GM23338 (cell line): Measurements from ENCODE around the gene ZNF275. TPM values are rescaled to one million over a fixed set of nuclear protein-coding genes. Genes with fewer than 3 reads are reported as not detected.

Source experiments
- ATAC-seq: fragments of 200-7000 bp; cut with Tn5 transposase; 3 replicates; pipeline ENCODE4 v1.9.1; 2020
- DNase-seq: peaks from one replicate; pipeline ENCODE4 v3.0.0-alpha.2; 2015; ENCODE audit warnings: low spot score
- H2AFZ ChIP-seq: fragments of 200-600 bp; sonication (generic); 2 replicates; pipeline ENCODE4 v1.8.0; 2016; ENCODE audit warnings: antibody characterized with exemption, mild to moderate bottlenecking, moderate library complexity
- H3F3A ChIP-seq: fragments of 200-600 bp; sonication (generic); replicated peaks from 2 replicates; pipeline ENCODE4 v1.8.0; 2017; ENCODE audit warnings: antibody characterized with exemption, mixed run types, low read depth
- H3K27ac ChIP-seq: fragments of 200-600 bp; sonication (generic); 2 replicates; pipeline ENCODE4 v1.6.1; 2016; ENCODE audit warnings: low read depth
- H3K27me3 ChIP-seq: fragments of 200-600 bp; sonication (generic); 2 replicates; pipeline ENCODE4 v1.8.0; 2016; ENCODE audit warnings: mild to moderate bottlenecking, mixed run types, moderate library complexity; ENCODE audit not compliant: insufficient read depth
- H3K36me3 ChIP-seq: fragments of 200-600 bp; sonication (generic); 2 replicates; pipeline ENCODE4 v1.8.0; 2016; ENCODE audit warnings: mild to moderate bottlenecking; ENCODE audit not compliant: insufficient read depth
- H3K4me1 ChIP-seq: fragments of 200-600 bp; sonication (generic); 2 replicates; pipeline ENCODE4 v1.8.0; 2016; ENCODE audit warnings: mild to moderate bottlenecking, moderate library complexity; ENCODE audit not compliant: insufficient read depth
- H3K4me2 ChIP-seq: fragments of 200-600 bp; sonication (generic); 2 replicates; pipeline ENCODE4 v1.7.1; 2017; ENCODE audit warnings: mixed run types
- H3K4me3 ChIP-seq: fragments of 200-600 bp; sonication (generic); 2 replicates; pipeline ENCODE4 v1.6.1; 2016; ENCODE audit warnings: mixed run types
- H3K79me2 ChIP-seq: fragments of 200-600 bp; sonication (generic); replicated peaks from 2 replicates; pipeline ENCODE4 v1.8.0; 2017; ENCODE audit warnings: mild to moderate bottlenecking; ENCODE audit not compliant: insufficient read depth
- H3K9me2 ChIP-seq: fragments of 200-600 bp; sonication (generic); 2 replicates; pipeline ENCODE4 v1.8.0; 2017; ENCODE audit not compliant: insufficient read depth
- H4K20me1 ChIP-seq: fragments of 200-600 bp; sonication (generic); replicated peaks from 2 replicates; pipeline ENCODE4 v1.8.0; 2017; ENCODE audit warnings: mild to moderate bottlenecking; ENCODE audit not compliant: insufficient read depth
- H3K27ac Mint-ChIP-seq: 2 replicates; pipeline ENCODE4 v1.8.0; 2020; ENCODE audit warnings: inconsistent platforms, mild to moderate bottlenecking, moderate library complexity, mixed read lengths
- H3K27me3 Mint-ChIP-seq: 3 replicates; pipeline ENCODE4 v1.8.0; 2022; ENCODE audit warnings: low read depth, mild to moderate bottlenecking, moderate library complexity, mixed read lengths, inconsistent platforms; ENCODE audit not compliant: insufficient read depth, poor library complexity
- H3K36me3 Mint-ChIP-seq: 3 replicates; pipeline ENCODE4 v1.8.0; 2021; ENCODE audit warnings: low read depth, mild to moderate bottlenecking, inconsistent platforms, moderate library complexity, mixed read lengths
- H3K4me1 Mint-ChIP-seq: 3 replicates; pipeline ENCODE4 v1.8.0; 2020; ENCODE audit warnings: mild to moderate bottlenecking, inconsistent platforms, mixed read lengths
- H3K4me3 Mint-ChIP-seq: 3 replicates; pipeline ENCODE4 v1.8.0; 2021; ENCODE audit warnings: moderate library complexity, mild to moderate bottlenecking, inconsistent platforms, mixed read lengths
- H3K9me3 Mint-ChIP-seq: 3 replicates; pipeline ENCODE4 v1.8.0; 2020; ENCODE audit warnings: moderate library complexity, mild to moderate bottlenecking, inconsistent platforms, mixed read lengths
- EZH2phosphoT487 ChIP-seq: fragments of 200-600 bp; sonication (generic); IDR thresholded peaks from one replicate; pipeline ENCODE4 v1.8.1; 2018; ENCODE audit warnings: antibody characterized with exemption; ENCODE audit not compliant: unreplicated experiment
- JUNB ChIP-seq: IDR thresholded peaks from one replicate; pipeline ENCODE4 v1.6.1; 2016; ENCODE audit warnings: antibody characterized with exemption; ENCODE audit not compliant: unreplicated experiment
- NANOG ChIP-seq: IDR thresholded peaks from 2 replicates; pipeline ENCODE4 v1.6.1; 2016; ENCODE audit warnings: antibody characterized with exemption, borderline replicate concordance
- POLR2AphosphoS5 ChIP-seq: IDR thresholded peaks from 2 replicates; pipeline ENCODE4 v1.6.1; 2016; ENCODE audit warnings: antibody characterized with exemption, low read depth
- STAT1 ChIP-seq: IDR thresholded peaks from one replicate; pipeline ENCODE4 v1.6.1; 2016; ENCODE audit warnings: antibody characterized with exemption; ENCODE audit not compliant: unreplicated experiment
- polyA plus RNA-seq: library from polyadenylated mRNA; unstranded; fragments of >200 nt; fragmentation: Nextera tagmentation; extraction: Ambion mirVana; gene quantifications from 2 replicates; pipeline ENCODE4 v1.2.1, GENCODE V29; 2016
- total RNA-seq: library from RNA; depleted of rRNA; stranded (reverse); fragments of >200 nt; shearing (Covaris generic); gene quantifications from 2 replicates; pipeline ENCODE4 v1.2.3, GENCODE V29; 2014
- TF ChIP-seq, protein P1 (sequence below): fragments of 250-450 bp; sonication (Bioruptor Pico); IDR thresholded peaks from 2 replicates; pipeline ENCODE4 v1.5.0; 2020; ENCODE audit warnings: mild to moderate bottlenecking, moderate library complexity
- TF ChIP-seq, protein P2 (sequence below): IDR thresholded peaks from one replicate; pipeline ENCODE4 v1.6.1; 2018; ENCODE audit warnings: antibody characterized with exemption; ENCODE audit not compliant: unreplicated experiment
- TF ChIP-seq, protein P3 (sequence below), 2 experiments: fragments of 200-600 bp in 1 of 2; sonication (generic) in 1 of 2; conservative IDR thresholded peaks; 2 replicates each; pipeline versions ENCODE4 v1.5.1 to v1.6.1; 2016 to 2017; ENCODE audit warnings: antibody characterized with exemption in 2 of 2, low read depth in 2 of 2, mild to moderate bottlenecking in 2 of 2, moderate library complexity in 1 of 2

The ZNF275 gene
- total and polyA plus RNA-seq, 2 experiments from 2014 or later: 3.2 to 12.3 TPM

DNA sequence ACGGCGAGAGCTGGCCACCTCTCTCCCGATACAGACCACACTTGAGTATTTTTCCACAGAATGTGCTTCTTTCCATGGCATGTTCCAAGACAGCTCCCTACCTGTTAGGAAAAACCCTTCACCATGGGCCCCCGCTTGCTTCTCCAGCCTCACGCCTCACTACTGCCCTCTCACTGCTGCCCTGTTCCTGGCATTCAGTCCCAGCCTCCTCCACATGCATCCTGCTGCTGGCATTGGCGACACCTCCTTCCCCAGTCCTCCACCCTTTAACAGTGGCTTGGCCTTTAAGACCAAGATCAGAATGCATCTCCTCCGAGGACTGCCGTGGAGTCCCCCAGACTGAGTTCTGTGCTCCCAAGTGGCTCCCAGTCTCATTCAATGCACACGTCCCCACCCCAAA lies 23.1 kb upstream of the ZNF275 start:
- H3K9me3 Mint-ChIP-seq: no peaks in the 10 kb centered on the region
- Histone ChIP-seq H3K4me3 (no peak overlapping the region), H3K36me3 (no peaks in the 10 kb centered on the region), H3K9me2 (no peaks in the 10 kb centered on the region), H3K27me3 (no peaks in the 10 kb centered on the region), H3F3A (no peaks in the 10 kb centered on the region), H2AFZ (no peak overlapping the region), H3K27ac (no peak overlapping the region), H3K79me2 (no peaks in the 10 kb centered on the region), H3K4me1 (no peaks in the 10 kb centered on the region), H3K4me2 (no peak overlapping the region), H4K20me1 (no peaks in the 10 kb centered on the region)
- no peak overlapping the region for H3K4me3 Mint-ChIP-seq
- no peak overlapping the region for H3K27ac Mint-ChIP-seq
- no peaks in the 10 kb centered on the region for H3K4me1 Mint-ChIP-seq
- no peaks in the 10 kb centered on the region for H3K36me3 Mint-ChIP-seq
- TF ChIP-seq EZH2phosphoT487 (no peak), POLR2AphosphoS5 (no peak), NANOG (no peak), STAT1 (no peak), JUNB (no peak)
- TF ChIP-seq, protein P1, sequence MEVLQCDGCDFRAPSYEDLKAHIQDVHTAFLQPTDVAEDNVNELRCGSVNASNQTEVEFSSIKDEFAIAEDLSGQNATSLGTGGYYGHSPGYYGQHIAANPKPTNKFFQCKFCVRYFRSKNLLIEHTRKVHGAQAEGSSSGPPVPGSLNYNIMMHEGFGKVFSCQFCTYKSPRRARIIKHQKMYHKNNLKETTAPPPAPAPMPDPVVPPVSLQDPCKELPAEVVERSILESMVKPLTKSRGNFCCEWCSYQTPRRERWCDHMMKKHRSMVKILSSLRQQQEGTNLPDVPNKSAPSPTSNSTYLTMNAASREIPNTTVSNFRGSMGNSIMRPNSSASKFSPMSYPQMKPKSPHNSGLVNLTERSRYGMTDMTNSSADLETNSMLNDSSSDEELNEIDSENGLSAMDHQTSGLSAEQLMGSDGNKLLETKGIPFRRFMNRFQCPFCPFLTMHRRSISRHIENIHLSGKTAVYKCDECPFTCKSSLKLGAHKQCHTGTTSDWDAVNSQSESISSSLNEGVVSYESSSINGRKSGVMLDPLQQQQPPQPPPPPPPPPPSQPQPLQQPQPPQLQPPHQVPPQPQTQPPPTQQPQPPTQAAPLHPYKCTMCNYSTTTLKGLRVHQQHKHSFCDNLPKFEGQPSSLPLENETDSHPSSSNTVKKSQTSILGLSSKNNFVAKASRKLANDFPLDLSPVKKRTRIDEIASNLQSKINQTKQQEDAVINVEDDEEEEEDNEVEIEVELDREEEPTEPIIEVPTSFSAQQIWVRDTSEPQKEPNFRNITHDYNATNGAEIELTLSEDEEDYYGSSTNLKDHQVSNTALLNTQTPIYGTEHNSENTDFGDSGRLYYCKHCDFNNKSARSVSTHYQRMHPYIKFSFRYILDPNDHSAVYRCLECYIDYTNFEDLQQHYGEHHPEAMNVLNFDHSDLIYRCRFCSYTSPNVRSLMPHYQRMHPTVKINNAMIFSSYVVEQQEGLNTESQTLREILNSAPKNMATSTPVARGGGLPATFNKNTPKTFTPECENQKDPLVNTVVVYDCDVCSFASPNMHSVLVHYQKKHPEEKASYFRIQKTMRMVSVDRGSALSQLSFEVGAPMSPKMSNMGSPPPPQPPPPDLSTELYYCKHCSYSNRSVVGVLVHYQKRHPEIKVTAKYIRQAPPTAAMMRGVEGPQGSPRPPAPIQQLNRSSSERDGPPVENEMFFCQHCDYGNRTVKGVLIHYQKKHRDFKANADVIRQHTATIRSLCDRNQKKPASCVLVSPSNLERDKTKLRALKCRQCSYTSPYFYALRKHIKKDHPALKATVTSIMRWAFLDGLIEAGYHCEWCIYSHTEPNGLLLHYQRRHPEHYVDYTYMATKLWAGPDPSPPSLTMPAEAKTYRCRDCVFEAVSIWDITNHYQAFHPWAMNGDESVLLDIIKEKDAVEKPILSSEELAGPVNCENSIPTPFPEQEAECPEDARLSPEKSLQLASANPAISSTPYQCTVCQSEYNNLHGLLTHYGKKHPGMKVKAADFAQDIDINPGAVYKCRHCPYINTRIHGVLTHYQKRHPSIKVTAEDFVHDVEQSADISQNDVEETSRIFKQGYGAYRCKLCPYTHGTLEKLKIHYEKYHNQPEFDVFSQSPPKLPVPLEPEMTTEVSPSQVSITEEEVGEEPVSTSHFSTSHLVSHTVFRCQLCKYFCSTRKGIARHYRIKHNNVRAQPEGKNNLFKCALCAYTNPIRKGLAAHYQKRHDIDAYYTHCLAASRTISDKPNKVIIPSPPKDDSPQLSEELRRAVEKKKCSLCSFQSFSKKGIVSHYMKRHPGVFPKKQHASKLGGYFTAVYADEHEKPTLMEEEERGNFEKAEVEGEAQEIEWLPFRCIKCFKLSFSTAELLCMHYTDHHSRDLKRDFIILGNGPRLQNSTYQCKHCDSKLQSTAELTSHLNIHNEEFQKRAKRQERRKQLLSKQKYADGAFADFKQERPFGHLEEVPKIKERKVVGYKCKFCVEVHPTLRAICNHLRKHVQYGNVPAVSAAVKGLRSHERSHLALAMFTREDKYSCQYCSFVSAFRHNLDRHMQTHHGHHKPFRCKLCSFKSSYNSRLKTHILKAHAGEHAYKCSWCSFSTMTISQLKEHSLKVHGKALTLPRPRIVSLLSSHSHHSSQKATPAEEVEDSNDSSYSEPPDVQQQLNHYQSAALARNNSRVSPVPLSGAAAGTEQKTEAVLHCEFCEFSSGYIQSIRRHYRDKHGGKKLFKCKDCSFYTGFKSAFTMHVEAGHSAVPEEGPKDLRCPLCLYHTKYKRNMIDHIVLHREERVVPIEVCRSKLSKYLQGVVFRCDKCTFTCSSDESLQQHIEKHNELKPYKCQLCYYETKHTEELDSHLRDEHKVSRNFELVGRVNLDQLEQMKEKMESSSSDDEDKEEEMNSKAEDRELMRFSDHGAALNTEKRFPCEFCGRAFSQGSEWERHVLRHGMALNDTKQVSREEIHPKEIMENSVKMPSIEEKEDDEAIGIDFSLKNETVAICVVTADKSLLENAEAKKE: no peak
- TF ChIP-seq, protein P2, sequence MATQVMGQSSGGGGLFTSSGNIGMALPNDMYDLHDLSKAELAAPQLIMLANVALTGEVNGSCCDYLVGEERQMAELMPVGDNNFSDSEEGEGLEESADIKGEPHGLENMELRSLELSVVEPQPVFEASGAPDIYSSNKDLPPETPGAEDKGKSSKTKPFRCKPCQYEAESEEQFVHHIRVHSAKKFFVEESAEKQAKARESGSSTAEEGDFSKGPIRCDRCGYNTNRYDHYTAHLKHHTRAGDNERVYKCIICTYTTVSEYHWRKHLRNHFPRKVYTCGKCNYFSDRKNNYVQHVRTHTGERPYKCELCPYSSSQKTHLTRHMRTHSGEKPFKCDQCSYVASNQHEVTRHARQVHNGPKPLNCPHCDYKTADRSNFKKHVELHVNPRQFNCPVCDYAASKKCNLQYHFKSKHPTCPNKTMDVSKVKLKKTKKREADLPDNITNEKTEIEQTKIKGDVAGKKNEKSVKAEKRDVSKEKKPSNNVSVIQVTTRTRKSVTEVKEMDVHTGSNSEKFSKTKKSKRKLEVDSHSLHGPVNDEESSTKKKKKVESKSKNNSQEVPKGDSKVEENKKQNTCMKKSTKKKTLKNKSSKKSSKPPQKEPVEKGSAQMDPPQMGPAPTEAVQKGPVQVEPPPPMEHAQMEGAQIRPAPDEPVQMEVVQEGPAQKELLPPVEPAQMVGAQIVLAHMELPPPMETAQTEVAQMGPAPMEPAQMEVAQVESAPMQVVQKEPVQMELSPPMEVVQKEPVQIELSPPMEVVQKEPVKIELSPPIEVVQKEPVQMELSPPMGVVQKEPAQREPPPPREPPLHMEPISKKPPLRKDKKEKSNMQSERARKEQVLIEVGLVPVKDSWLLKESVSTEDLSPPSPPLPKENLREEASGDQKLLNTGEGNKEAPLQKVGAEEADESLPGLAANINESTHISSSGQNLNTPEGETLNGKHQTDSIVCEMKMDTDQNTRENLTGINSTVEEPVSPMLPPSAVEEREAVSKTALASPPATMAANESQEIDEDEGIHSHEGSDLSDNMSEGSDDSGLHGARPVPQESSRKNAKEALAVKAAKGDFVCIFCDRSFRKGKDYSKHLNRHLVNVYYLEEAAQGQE: no peak
- TF ChIP-seq, protein P3, sequence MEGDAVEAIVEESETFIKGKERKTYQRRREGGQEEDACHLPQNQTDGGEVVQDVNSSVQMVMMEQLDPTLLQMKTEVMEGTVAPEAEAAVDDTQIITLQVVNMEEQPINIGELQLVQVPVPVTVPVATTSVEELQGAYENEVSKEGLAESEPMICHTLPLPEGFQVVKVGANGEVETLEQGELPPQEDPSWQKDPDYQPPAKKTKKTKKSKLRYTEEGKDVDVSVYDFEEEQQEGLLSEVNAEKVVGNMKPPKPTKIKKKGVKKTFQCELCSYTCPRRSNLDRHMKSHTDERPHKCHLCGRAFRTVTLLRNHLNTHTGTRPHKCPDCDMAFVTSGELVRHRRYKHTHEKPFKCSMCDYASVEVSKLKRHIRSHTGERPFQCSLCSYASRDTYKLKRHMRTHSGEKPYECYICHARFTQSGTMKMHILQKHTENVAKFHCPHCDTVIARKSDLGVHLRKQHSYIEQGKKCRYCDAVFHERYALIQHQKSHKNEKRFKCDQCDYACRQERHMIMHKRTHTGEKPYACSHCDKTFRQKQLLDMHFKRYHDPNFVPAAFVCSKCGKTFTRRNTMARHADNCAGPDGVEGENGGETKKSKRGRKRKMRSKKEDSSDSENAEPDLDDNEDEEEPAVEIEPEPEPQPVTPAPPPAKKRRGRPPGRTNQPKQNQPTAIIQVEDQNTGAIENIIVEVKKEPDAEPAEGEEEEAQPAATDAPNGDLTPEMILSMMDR (conservative IDR thresholded peaks at IDR 0.05; ENCODE audit: low read depth in 2 of 2): peak; percentile 19 to 53; a peak in 2 of 4 replicates
- peaks cover 5% of the 10 kb centered on the region for H3K27me3 Mint-ChIP-seq
- ATAC-seq: peak; percentile 83
- DNase-seq: peak; percentile 43
